GM20000 (cell line): ENCODE results near the gene MAP2K5.

Experiments
- DNase-seq: peaks from one replicate; pipeline ENCODE4 v3.0.0; 2012; ENCODE audit warnings: low spot score
- CTCF ChIP-seq: IDR thresholded peaks from 2 replicates; pipeline ENCODE4 v1.5.1; 2012; ENCODE audit warnings: mild to moderate bottlenecking, control low read depth; ENCODE audit errors: extremely low read depth, missing control alignments

MAP2K5 gene

GRCh38 chr15:67523330-67523729 lies 19.2 kb upstream of the MAP2K5 start:
- no peak for DNase-seq
- TF ChIP-seq CTCF = no peak

- DNase-seq = no peak
- TF ChIP-seq CTCF = no peak
These were observed 18.3 kb upstream of the MAP2K5 start for GRCh38 chr15:67524235-67524634.

GRCh38 chr15:67528513-67528912 lies 14.0 kb upstream of the MAP2K5 start:
- no peak for TF ChIP-seq CTCF
- no peak for DNase-seq

GRCh38 chr15:67531379-67531914 lies 11.1 kb upstream of the MAP2K5 start:
- no peak for DNase-seq
- TF ChIP-seq CTCF = no peak

- no peak for TF ChIP-seq CTCF
These were observed 8.6 kb upstream of the MAP2K5 start for GRCh38 chr15:67533873-67534272.

GRCh38 chr15:67534360-67534759 lies 8.1 kb upstream of the MAP2K5 start:
- DNase-seq = no peak
- TF ChIP-seq CTCF = no peak

More at GRCh38 chr15:67533873-67534272, 8.6 kb upstream of the MAP2K5 start:
- DNase-seq = no peak

- TF ChIP-seq CTCF = no peak
- no peak for DNase-seq
These were observed 4.7 kb upstream of the MAP2K5 start for GRCh38 chr15:67537771-67538170.

GRCh38 chr15:67543348-67543718 lies 830 bp downstream of the MAP2K5 start:
- TF ChIP-seq CTCF = no peak
- no peak for DNase-seq
